Measurements from ENCODE around the gene IGF2BP2.

GRCh38 chr3:185815391-185816282 is 9.2 kb downstream of the IGF2BP2 start:
- TF ChIP-seq CTCF (IDR thresholded peaks at IDR 0.05; ENCODE audit: poor library complexity) (no peak), EZH2 (IDR thresholded peaks at IDR 0.05; ENCODE audit: borderline replicate concordance) (no peak), EZH2phosphoT487 (IDR thresholded peaks at IDR 0.05; ENCODE audit: low read depth, severe bottlenecking, unreplicated experiment) (no peak)

All from hepatocyte (in vitro differentiated cells).